GM13977 (cell line): ENCODE measurements around the gene SIN3B.

Experiments used
- DNase-seq: peaks from one replicate; pipeline ENCODE4 v3.0.0; 2012; ENCODE audit warnings: low spot score
- in situ Hi-C: fragments of 300-500 bp; cut with MboI; formaldehyde crosslinking; loops from one replicate; pipeline ENCODE4 v1.12.0; 2022; ENCODE audit warnings: low sequenced_read_pairs, low pct_unique_long_range_greater_than_20kb, mixed read lengths, inconsistent platforms; ENCODE audit not compliant: unreplicated experiment
- TF ChIP-seq, protein P1 (sequence below): IDR thresholded peaks from 2 replicates; pipeline ENCODE4 v1.5.1; 2012; ENCODE audit warnings: mild to moderate bottlenecking, control low read depth; ENCODE audit not compliant: insufficient read depth; ENCODE audit errors: extremely low read depth, missing control alignments

SIN3B gene

GRCh38 chr19:16801600-16802013 lies 27.6 kb upstream of the SIN3B start:
- in situ Hi-C loops: no loop called here
- TF ChIP-seq, protein P1, sequence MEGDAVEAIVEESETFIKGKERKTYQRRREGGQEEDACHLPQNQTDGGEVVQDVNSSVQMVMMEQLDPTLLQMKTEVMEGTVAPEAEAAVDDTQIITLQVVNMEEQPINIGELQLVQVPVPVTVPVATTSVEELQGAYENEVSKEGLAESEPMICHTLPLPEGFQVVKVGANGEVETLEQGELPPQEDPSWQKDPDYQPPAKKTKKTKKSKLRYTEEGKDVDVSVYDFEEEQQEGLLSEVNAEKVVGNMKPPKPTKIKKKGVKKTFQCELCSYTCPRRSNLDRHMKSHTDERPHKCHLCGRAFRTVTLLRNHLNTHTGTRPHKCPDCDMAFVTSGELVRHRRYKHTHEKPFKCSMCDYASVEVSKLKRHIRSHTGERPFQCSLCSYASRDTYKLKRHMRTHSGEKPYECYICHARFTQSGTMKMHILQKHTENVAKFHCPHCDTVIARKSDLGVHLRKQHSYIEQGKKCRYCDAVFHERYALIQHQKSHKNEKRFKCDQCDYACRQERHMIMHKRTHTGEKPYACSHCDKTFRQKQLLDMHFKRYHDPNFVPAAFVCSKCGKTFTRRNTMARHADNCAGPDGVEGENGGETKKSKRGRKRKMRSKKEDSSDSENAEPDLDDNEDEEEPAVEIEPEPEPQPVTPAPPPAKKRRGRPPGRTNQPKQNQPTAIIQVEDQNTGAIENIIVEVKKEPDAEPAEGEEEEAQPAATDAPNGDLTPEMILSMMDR: no peak
- DNase-seq: no peak

DNA sequence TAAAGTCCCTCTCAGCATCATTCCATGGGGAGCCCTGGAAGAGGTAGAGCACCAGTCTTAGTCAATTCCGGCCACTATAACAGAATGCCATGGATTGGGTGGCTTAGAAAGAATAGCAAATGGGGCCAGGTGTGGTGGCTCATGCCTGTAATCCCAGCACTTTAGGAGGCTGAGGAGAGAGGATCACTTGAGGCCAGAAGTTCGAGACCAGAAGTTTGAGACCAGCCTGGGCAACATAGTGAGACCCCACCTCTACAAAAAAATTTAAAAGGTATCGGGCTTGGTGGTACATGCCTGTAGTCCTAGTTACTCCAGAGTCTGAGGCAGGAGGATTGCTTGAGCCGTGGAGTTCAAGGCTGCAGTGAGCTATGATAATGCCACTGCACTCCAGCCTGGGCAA lies 25.0 kb upstream of the SIN3B start:
- DNase-seq: no peak
- TF ChIP-seq, protein P1: no peak
- in situ Hi-C loops: no loop called here

DNA sequence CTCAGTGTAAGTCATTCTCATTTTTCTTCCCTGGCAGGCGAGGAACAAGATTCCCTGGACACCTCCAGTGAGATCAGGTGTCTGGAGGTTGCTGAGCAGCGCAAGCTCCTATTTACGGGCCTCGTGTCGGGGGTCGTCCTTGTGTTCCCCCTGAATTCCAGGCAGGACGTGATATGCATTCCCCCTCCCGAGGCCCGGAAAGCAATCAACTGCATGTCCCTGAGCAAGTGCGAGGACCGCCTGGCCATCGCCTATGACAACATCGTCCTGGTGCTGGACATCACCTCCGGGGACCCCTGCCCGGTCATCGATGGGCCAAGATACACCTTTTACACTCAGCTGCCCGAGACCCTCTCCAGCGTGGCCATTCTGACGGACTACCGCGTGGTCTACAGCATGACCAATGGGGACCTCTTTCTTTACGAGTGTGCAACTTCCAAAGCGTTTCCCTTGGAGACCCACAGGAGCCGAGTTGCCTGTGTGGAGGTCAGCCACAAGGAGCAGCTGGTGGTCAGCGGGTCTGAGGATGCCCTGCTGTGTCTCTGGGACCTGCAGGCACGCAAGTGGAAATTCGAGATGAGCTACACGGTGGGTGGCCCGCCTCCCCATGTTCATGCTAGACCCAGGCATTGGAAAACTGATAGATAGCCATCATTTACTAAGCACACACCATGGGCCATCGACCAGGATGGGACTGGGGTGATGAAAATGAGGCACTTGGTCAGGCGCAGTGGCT lies 21.5 kb upstream of the SIN3B start:
- in situ Hi-C loops: no loop called here
- no peak for DNase-seq
- TF ChIP-seq, protein P1: no peak

DNA sequence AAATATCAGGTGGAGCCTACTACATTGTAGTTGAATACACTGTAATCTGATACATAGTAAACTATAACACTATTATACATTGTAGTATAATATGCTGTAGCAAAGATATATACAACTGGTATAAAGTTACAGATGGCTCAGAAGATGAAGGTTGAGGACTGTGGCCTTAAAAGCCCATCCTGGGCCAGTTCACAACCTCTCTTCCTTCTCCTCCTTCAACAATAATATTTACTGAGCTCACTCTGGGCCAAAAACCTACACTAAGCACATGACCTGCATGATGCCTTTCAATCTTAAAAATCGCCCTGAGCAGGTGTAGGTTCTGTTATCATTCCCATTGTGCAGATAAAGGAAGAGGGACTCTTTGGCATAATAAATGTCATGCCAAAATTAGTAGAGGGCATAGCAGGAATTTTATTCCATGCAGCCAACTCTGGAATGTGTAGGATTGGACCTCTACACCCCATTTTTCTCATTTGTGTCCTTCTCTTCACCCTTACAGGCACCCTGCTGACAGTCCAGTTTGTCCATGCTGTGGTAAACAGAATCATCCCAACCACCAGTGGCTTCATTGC lies 14.6 kb upstream of the SIN3B start:
- no peak for DNase-seq
- in situ Hi-C loops: no loop called here
- TF ChIP-seq, protein P1: no peak

GRCh38 chr19:16820056-16820455 lies 9.1 kb upstream of the SIN3B start:
- TF ChIP-seq, protein P1: no peak

DNA sequence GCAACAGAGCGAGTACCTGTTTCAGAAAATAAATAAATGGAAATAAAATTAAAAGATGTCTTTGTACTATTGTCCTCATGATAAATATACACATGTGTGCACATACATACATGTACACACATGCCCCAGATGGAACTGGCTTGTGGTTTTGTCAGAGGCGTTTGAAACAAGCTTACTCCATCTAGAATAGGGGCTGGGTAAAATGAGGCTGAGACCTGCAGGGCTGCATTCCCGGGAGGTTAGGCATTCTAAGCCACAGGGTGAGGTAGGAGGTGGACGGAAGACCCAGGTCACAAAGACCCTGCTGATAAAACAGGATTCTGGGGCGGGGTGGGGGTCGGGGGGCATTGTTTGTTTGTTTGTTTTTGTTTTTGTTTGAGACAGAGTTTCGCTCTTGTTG lies 8.1 kb upstream of the SIN3B start:
- TF ChIP-seq, protein P1: no peak
- in situ Hi-C loops: no loop called here
- no peak for DNase-seq

More at GRCh38 chr19:16820056-16820455, 9.1 kb upstream of the SIN3B start:
- in situ Hi-C loops: no loop called here
- DNase-seq: no peak
